Liver (tissue), 9 donors: Measurements from ENCODE around the gene SMPDL3A. TPM values are rescaled to one million over a fixed set of nuclear protein-coding genes. Genes with fewer than 3 reads are reported as not detected.

Experiments used
- DNase-seq: peaks from one replicate; pipeline ENCODE4 v3.0.0-alpha.2; 2017; ENCODE audit warnings: low spot score
- H3K27ac ChIP-seq, 2 donors: one replicate each; pipeline ENCODE4 v1.7.0; 2013; ENCODE audit warnings: inconsistent platforms in 2 of 2, low read length in 2 of 2, control low read depth in 1 of 2, low read depth in 1 of 2, mild to moderate bottlenecking in 1 of 2
- H3K27me3 ChIP-seq, 4 donors: one replicate each; pipeline versions ENCODE4 v1.6.1 to v1.7.0; 2013; ENCODE audit warnings: low read length in 3 of 4, inconsistent platforms in 1 of 4, mild to moderate bottlenecking in 1 of 4, moderate library complexity in 1 of 4; ENCODE audit not compliant: control insufficient read depth in 4 of 4, insufficient read depth in 4 of 4
- H3K36me3 ChIP-seq, 4 donors: one replicate each; pipeline versions ENCODE4 v1.6.1 to v1.7.0; 2013; ENCODE audit warnings: low read length in 3 of 4, mild to moderate bottlenecking in 3 of 4, low read depth in 1 of 4, moderate library complexity in 1 of 4; ENCODE audit not compliant: control insufficient read depth in 4 of 4, insufficient read depth in 3 of 4
- H3K4me1 ChIP-seq, 4 donors: one replicate each; pipeline versions ENCODE4 v1.6.1 to v1.7.0; 2013; ENCODE audit warnings: low read length in 3 of 4, mild to moderate bottlenecking in 3 of 4, moderate library complexity in 1 of 4; ENCODE audit not compliant: control insufficient read depth in 4 of 4, insufficient read depth in 4 of 4
- H3K4me3 ChIP-seq, 3 donors: one replicate each; pipeline versions ENCODE4 v1.6.1 to v1.7.0; 2013; ENCODE audit warnings: low read length in 3 of 3, control low read depth in 1 of 3, low read depth in 1 of 3, mild to moderate bottlenecking in 1 of 3
- H3K9ac ChIP-seq, 2 donors: one replicate each; pipeline ENCODE4 v1.7.0; 2013; ENCODE audit warnings: low read length in 2 of 2, mild to moderate bottlenecking in 2 of 2, moderate library complexity in 2 of 2, control low read depth in 1 of 2, low read depth in 1 of 2
- H3K9me3 ChIP-seq, 4 donors: one replicate each; pipeline versions ENCODE4 v1.6.1 to v1.7.0; 2013; ENCODE audit warnings: low read length in 3 of 4; ENCODE audit not compliant: control insufficient read depth in 4 of 4
- EGR1 ChIP-seq, 2 donors: IDR thresholded peaks; 2 replicates each; pipeline ENCODE4 v1.6.1; 2016 to 2018; ENCODE audit warnings: antibody characterized with exemption in 2 of 2, low read depth in 2 of 2
- FOXA1 ChIP-seq: IDR thresholded peaks from 2 replicates; pipeline ENCODE4 v1.6.1; 2016; ENCODE audit warnings: antibody characterized with exemption
- FOXA2 ChIP-seq: IDR thresholded peaks from 2 replicates; pipeline ENCODE4 v1.6.1; 2016; ENCODE audit warnings: antibody characterized with exemption
- GABPA ChIP-seq, 2 donors: IDR thresholded peaks in 1 of 2; conservative IDR thresholded peaks in 1 of 2; 2 replicates each; pipeline ENCODE4 v1.6.1; 2016; ENCODE audit warnings: antibody characterized with exemption in 2 of 2, mild to moderate bottlenecking in 1 of 2, moderate library complexity in 1 of 2
- HNF4A ChIP-seq, 2 donors: conservative IDR thresholded peaks; 2 replicates each; pipeline ENCODE4 v1.6.1; 2016; ENCODE audit warnings: antibody characterized with exemption in 2 of 2, mild to moderate bottlenecking in 2 of 2
- HNF4G ChIP-seq: IDR thresholded peaks from 2 replicates; pipeline ENCODE4 v1.6.1; 2016; ENCODE audit warnings: antibody characterized with exemption
- JUND ChIP-seq, 2 donors: IDR thresholded peaks; 2 replicates each; pipeline ENCODE4 v1.6.1; 2016; ENCODE audit warnings: antibody characterized with exemption in 2 of 2
- NR2F2 ChIP-seq: IDR thresholded peaks from 2 replicates; pipeline ENCODE4 v1.6.1; 2016; ENCODE audit warnings: antibody characterized with exemption
- RAD21 ChIP-seq, 2 donors: IDR thresholded peaks; 2 replicates each; pipeline ENCODE4 v1.6.1; 2016; ENCODE audit warnings: antibody characterized with exemption in 2 of 2, mild to moderate bottlenecking in 2 of 2
- RXRA ChIP-seq, 2 donors: IDR thresholded peaks; 2 replicates each; pipeline ENCODE4 v1.6.1; 2017 to 2018; ENCODE audit warnings: antibody characterized with exemption in 2 of 2, mild to moderate bottlenecking in 1 of 2
- SP1 ChIP-seq: IDR thresholded peaks from 2 replicates; pipeline ENCODE4 v1.6.1; 2018; ENCODE audit warnings: antibody characterized with exemption, mild to moderate bottlenecking
- TAF1 ChIP-seq: conservative IDR thresholded peaks from 2 replicates; pipeline ENCODE4 v1.6.1; 2016; ENCODE audit warnings: antibody characterized with exemption, mild to moderate bottlenecking
- YY1 ChIP-seq: IDR thresholded peaks from 2 replicates; pipeline ENCODE4 v1.6.1; 2016; ENCODE audit warnings: antibody characterized with exemption, mild to moderate bottlenecking
- WGBS: extraction: QIAGEN DNeasy Blood & Tissue Kit; methylation state at CpG from one replicate; pipeline ENCODE4 v1.1.7; 2013; 5-methylcytosine and 5-hydroxymethylcytosine counted together
- polyA plus RNA-seq, 2 donors: library from polyadenylated mRNA; stranded (reverse) in 1 of 2; unstranded in 1 of 2; fragments of 200-250 nt in 1 of 2; fragments of >200 nt in 1 of 2; fragmentation: Nextera tagmentation in 1 of 2; extraction: Ambion mirVana in 1 of 2; gene quantifications; one replicate each; pipeline versions ENCODE4 v1.2.1 to v1.2.3, GENCODE V29; 2013 to 2015
- total RNA-seq, 2 donors: library from RNA; depleted of rRNA; stranded (reverse); fragments of >200 nt; gene quantifications; one replicate each; pipeline ENCODE4 v1.2.3, GENCODE V29; 2014
- TF ChIP-seq, protein P1 (sequence below): IDR thresholded peaks from 2 replicates; pipeline ENCODE4 v1.6.1; 2016; ENCODE audit warnings: antibody characterized with exemption, mild to moderate bottlenecking
- TF ChIP-seq, protein P2 (sequence below): fragments of 150-350 bp; IDR thresholded peaks from 2 replicates; pipeline ENCODE4 v1.5.1; 2017; ENCODE audit warnings: improper control_type of control experiment, low read depth, low read length; ENCODE audit not compliant: missing input control
- TF ChIP-seq, protein P3 (sequence below): IDR thresholded peaks from 2 replicates; pipeline ENCODE4 v1.6.1; 2016; ENCODE audit warnings: antibody characterized with exemption
- TF ChIP-seq, protein P4 (sequence below): IDR thresholded peaks from 2 replicates; pipeline ENCODE4 v1.6.1; 2016; ENCODE audit warnings: antibody characterized with exemption
- donor health status: healthy.
- donor health status: healthy.
- donor health status: healthy.
- donor health status: healthy.
- donor health status: healthy.

The SMPDL3A gene
- total and polyA plus RNA-seq, 4 donors = 17.3 to 61.4 (median 32.3) TPM

DNA sequence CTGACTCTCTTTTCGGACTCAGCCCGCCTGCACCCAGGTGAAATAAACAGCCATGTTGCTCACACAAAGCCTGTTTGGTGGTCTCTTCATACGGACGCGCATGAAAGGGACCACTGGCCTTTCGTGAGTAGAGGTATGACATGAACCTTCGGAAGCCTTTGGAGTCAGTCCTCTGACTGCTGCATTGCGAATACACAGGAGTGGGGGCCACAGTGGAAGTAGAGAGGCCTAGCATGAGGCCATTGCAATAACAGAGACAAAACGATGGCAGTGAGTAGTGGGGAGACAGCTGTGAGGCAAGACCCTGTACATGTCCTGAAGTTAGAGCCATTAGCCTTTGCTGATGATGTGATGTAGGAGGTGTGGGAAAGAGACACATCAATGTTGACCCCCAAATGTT, 56.4 kb downstream of the SMPDL3A start:
- TF ChIP-seq, protein P1, sequence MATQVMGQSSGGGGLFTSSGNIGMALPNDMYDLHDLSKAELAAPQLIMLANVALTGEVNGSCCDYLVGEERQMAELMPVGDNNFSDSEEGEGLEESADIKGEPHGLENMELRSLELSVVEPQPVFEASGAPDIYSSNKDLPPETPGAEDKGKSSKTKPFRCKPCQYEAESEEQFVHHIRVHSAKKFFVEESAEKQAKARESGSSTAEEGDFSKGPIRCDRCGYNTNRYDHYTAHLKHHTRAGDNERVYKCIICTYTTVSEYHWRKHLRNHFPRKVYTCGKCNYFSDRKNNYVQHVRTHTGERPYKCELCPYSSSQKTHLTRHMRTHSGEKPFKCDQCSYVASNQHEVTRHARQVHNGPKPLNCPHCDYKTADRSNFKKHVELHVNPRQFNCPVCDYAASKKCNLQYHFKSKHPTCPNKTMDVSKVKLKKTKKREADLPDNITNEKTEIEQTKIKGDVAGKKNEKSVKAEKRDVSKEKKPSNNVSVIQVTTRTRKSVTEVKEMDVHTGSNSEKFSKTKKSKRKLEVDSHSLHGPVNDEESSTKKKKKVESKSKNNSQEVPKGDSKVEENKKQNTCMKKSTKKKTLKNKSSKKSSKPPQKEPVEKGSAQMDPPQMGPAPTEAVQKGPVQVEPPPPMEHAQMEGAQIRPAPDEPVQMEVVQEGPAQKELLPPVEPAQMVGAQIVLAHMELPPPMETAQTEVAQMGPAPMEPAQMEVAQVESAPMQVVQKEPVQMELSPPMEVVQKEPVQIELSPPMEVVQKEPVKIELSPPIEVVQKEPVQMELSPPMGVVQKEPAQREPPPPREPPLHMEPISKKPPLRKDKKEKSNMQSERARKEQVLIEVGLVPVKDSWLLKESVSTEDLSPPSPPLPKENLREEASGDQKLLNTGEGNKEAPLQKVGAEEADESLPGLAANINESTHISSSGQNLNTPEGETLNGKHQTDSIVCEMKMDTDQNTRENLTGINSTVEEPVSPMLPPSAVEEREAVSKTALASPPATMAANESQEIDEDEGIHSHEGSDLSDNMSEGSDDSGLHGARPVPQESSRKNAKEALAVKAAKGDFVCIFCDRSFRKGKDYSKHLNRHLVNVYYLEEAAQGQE = no peak
- TF ChIP-seq SP1 = no peak
- TF ChIP-seq HNF4G = no peak
- no peak for TF ChIP-seq NR2F2
- TF ChIP-seq FOXA2 = no peak
- no peak for TF ChIP-seq YY1
- TF ChIP-seq GABPA (IDR thresholded peaks at IDR 0.05 in 1 of 2, conservative IDR thresholded peaks at IDR 0.05 in 1 of 2) = no peak
- no peak for TF ChIP-seq EGR1 (IDR thresholded peaks at IDR 0.05; ENCODE audit: low read depth in 2 of 2)
- no peak for TF ChIP-seq HNF4A (conservative IDR thresholded peaks at IDR 0.05)
- no peak for TF ChIP-seq RXRA (IDR thresholded peaks at IDR 0.05)
- TF ChIP-seq, protein P2, sequence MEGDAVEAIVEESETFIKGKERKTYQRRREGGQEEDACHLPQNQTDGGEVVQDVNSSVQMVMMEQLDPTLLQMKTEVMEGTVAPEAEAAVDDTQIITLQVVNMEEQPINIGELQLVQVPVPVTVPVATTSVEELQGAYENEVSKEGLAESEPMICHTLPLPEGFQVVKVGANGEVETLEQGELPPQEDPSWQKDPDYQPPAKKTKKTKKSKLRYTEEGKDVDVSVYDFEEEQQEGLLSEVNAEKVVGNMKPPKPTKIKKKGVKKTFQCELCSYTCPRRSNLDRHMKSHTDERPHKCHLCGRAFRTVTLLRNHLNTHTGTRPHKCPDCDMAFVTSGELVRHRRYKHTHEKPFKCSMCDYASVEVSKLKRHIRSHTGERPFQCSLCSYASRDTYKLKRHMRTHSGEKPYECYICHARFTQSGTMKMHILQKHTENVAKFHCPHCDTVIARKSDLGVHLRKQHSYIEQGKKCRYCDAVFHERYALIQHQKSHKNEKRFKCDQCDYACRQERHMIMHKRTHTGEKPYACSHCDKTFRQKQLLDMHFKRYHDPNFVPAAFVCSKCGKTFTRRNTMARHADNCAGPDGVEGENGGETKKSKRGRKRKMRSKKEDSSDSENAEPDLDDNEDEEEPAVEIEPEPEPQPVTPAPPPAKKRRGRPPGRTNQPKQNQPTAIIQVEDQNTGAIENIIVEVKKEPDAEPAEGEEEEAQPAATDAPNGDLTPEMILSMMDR = no peak
- no peak for TF ChIP-seq RAD21 (IDR thresholded peaks at IDR 0.05)
- TF ChIP-seq, protein P3, sequence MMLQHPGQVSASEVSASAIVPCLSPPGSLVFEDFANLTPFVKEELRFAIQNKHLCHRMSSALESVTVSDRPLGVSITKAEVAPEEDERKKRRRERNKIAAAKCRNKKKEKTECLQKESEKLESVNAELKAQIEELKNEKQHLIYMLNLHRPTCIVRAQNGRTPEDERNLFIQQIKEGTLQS = no peak
- no peak for TF ChIP-seq FOXA1
- H3K27me3 ChIP-seq = no peaks in the 10 kb centered on the region
- no peak for DNase-seq
- WGBS = 94% methylated on average over 9 of the region's 9 CpGs
- no peaks in the 10 kb centered on the region for H3K9me3 ChIP-seq
- H3K9ac ChIP-seq = no peak overlapping the region
- H3K27ac ChIP-seq = no peak overlapping the region
- H3K36me3 ChIP-seq = no peaks in the 10 kb centered on the region
- H3K4me1 ChIP-seq = no peaks in the 10 kb centered on the region
- no peak overlapping the region for H3K4me3 ChIP-seq

DNA sequence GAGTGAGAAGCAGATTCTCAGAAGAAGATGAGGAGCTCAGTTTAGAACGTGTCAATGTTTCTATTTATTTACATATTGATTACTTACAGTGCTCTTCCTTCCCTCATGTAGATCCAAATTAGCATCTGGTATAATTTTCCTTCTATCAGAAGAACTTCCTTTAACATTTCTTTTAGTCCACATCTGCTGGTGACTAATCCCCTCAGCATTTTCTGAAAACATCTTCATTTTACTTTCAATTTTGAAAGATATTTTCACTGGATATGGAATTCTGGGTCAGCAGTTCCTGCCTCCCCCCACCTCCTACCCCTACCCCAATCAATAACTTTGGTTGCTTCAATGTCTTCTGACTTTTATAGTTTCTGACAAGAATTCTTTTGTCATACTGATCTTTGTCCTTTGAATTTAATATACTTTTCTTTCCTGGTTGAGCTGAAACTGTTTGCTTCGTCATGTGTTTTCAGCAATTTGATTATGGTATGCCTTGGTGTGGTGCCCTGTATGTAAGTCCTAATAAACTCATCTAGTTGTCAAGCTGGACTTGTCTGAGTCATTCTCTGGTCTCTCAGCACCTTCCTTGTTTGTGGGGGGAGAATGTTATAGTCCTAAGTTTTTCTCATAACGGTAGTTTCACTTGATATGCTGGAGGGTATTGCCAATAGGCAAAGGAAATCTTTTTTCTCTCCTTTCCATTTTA, 57.0 kb downstream of the SMPDL3A start:
- Histone ChIP-seq H3K4me3 (no peak overlapping the region), H3K9ac (no peak overlapping the region), H3K27ac (no peak overlapping the region), H3K9me3 (no peaks in the 10 kb centered on the region), H3K4me1 (no peaks in the 10 kb centered on the region), H3K27me3 (no peaks in the 10 kb centered on the region), H3K36me3 (no peaks in the 10 kb centered on the region)
- DNase-seq = no peak
- 65% methylated on average over 3 of the region's 3 CpGs for WGBS
- TF ChIP-seq, protein P1 = no peak
- TF ChIP-seq GABPA (IDR thresholded peaks at IDR 0.05 in 1 of 2, conservative IDR thresholded peaks at IDR 0.05 in 1 of 2) = no peak
- TF ChIP-seq TAF1 = no peak
- no peak for TF ChIP-seq JUND (IDR thresholded peaks at IDR 0.05)
- no peak for TF ChIP-seq SP1
- TF ChIP-seq, protein P4, sequence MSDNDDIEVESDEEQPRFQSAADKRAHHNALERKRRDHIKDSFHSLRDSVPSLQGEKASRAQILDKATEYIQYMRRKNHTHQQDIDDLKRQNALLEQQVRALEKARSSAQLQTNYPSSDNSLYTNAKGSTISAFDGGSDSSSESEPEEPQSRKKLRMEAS = no peak
- no peak for TF ChIP-seq YY1
- TF ChIP-seq, protein P3 = no peak
- no peak for TF ChIP-seq NR2F2
- no peak for TF ChIP-seq HNF4A (conservative IDR thresholded peaks at IDR 0.05)
- no peak for TF ChIP-seq RAD21 (IDR thresholded peaks at IDR 0.05)
- TF ChIP-seq, protein P2 = no peak
- no peak for TF ChIP-seq EGR1 (IDR thresholded peaks at IDR 0.05; ENCODE audit: low read depth in 2 of 2)
- TF ChIP-seq FOXA2 = no peak
- TF ChIP-seq FOXA1 = no peak
